NOMO-1 treated with dmso at 0.1 percent for 144 hours (cell line): ENCODE data around the gene NPM3.
"Not testable (repeated sequence)": the region's sequence is repeated elsewhere in the genome, so short reads cannot be mapped to it uniquely, and the experiment has no call there.

Experiments used
- DNase-seq: peaks from one replicate; lab custom pipeline; 2025; ENCODE audit not compliant: unreplicated experiment; lab: John Stamatoyannopoulos, UW

The NPM3 gene

DNA sequence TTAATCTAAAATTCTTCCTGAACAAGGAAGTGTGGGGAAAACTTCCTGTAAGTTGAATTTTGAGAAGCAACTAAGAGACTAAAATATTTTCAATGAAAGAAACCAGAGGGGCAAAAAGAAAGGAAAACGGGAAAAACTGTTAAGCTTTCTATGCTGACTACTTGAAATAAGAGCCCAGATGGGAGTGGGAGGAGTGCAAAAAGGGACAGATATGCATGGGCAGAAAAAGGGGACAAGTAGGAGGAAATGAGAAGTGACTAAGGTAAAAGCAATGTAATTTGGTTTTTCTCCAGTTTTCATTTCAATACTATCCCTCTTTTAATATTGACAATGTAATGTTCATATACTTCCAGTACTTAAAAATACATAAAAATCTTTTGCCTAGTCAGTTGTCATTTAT is 23.9 kb upstream of the NPM3 start:
- no peak for DNase-seq

DNA sequence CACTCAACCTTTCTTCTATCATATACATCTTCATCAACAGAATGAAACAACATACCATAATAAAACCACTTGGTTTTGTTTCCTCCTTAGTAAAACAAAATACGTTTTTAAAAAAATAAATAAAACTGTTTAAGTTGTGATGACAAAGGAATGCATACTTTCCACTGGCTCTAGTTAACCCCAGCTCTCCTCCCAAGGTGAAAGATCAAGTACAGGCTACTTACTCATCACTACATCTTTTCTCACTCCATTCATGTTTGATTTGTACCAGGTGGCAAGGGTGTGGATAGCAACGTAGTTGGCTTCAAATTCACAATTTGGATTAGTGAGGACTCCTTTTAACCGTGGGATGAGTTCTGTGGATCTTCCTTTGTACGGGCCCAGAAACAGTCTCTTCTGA is 20.3 kb upstream of the NPM3 start:
- no peak for DNase-seq

DNA sequence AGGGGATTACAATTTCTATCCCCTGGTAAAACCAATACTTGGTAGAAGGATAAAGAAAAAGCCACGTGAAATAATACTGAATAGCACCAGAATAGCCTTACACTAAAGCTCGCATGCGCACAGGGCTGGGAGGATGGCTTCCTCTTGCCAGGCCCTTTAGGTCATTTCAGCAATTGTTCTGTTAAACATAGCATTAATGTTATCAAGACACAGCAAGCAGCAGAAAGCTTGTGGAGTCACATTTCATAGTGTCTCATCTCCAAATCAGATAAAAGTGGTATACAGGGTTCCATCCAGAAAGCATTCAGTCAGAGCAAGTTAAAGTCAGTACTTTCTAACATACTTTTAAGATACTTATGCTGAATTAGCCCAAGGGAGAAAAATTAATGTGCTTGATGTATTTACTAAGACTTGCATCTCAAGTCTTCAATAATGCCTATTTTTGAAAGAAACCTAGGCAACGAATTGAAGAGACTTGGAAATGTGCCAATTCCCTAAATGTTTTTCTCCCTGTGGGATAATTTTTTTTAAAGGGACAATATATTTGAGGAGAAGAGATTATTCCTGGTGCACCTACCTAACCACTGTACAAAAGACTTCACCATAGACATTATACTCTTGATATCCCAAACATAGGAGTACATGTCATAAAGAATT is 14.3 kb upstream of the NPM3 start:
- DNase-seq: no peak

DNA sequence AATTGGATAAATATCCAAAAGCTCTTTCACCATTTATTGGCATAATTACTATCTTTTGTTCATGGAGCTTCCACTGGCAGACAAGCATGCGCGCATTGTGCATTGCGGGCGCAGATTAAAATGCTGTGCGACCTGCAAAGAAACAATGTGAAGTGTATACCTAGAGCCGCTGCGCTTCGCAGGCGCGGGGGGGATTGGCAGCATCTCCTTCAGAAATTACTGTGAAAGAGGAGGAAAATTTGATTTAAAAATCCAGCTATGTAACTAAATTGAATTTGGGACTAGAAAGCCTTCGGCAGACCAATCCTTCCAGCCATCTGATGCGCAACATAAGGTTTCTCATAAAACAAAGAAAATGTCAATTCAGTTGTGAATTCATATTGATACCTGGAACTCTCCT is 10.3 kb upstream of the NPM3 start:
- no peak for DNase-seq

DNA sequence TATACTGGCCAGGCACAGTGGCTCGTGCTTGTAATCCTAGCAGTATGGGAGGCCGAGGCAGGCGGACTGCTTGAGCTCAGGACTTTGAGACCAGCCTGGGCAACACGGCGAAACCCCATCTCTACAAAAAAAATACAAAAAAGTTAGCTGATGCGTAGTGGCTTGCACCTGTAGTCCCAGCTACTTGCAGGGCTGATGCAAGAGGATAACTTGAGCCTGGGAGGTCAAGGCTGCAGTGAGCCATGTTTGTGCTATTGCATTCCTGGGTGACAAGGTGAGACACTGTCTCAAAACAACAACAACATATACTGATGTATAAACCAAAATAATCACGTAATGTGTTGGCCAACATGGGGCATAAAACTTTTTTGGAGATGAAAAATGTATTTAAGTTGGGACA is 6.4 kb upstream of the NPM3 start:
- no peak for DNase-seq

DNA sequence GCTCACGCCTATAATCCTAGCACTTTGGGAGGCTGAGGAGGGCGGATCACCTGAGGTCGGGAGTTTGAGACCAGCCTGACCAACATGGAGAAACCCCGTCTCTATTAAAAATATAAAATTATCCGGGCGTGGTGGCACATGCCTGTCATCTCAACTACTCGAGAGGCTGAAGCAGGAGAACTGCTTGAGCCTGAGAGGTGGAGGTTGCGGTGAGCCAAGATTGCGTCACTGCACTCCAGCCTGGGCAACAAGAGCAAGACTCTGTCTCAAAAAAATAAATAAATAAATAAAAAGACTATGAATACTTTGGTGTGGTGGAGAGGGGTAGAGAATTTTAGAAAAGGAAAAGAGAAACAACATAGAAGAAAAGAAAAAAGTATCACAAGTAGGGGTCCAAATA is 6.0 kb upstream of the NPM3 start:
- DNase-seq: not testable (repeated sequence)

DNA sequence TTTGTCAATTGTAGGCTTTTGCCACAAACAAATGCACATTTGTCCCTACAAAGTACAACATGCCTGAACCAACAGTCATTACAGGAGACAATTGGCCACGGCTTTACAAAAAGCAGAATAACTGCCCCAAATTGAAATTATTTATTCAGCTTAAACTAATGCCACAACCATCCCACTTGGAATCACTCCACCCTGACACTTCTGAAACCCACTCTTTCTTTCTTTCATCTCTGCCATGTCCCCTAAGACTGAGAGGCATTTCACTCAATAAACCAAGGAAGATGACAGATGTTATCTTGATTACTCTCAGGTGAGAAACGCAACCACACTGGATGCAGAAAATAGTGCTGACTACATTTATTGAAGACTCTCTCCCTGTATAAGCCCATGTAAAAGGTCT is 2.6 kb upstream of the NPM3 start:
- no peak for DNase-seq

DNA sequence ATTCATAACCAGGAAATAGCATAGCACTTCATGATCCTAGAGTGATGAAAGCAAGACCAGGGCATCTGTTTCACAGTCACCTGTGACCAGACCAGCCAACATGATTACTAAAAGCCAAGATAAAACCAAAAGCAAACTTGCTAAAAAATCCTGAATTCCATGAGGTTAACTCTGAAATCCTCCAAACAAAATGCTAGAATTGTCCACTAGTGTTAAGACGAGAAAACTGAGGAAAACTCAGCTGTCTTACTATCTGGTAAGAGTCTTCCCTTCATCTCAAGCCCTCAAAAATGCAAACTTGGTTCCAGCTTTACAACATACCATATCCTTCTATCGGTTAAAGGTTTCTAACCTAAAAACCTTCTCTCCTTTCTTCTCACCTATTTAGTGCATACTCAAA is 1.3 kb upstream of the NPM3 start:
- no peak for DNase-seq

DNA sequence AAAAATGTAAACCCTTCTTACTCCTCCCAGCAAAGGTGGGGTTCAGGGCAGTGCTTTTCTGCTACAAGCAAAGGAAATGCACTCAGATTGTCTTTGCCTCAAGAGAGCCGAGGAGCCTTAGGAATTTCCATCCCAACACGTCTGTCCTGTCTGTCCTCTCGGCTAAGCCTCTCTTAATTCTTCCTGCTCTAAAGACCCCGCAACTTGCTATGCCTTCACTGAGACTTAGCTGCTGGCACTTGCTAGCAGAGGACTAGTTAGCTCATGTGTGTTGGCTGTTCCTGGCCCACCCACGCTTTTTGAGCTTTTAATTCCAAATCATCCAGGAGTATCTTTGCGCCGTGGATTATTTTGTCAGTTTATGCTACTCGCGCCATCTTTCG is 481 bp upstream of the NPM3 start:
- no peak for DNase-seq

DNA sequence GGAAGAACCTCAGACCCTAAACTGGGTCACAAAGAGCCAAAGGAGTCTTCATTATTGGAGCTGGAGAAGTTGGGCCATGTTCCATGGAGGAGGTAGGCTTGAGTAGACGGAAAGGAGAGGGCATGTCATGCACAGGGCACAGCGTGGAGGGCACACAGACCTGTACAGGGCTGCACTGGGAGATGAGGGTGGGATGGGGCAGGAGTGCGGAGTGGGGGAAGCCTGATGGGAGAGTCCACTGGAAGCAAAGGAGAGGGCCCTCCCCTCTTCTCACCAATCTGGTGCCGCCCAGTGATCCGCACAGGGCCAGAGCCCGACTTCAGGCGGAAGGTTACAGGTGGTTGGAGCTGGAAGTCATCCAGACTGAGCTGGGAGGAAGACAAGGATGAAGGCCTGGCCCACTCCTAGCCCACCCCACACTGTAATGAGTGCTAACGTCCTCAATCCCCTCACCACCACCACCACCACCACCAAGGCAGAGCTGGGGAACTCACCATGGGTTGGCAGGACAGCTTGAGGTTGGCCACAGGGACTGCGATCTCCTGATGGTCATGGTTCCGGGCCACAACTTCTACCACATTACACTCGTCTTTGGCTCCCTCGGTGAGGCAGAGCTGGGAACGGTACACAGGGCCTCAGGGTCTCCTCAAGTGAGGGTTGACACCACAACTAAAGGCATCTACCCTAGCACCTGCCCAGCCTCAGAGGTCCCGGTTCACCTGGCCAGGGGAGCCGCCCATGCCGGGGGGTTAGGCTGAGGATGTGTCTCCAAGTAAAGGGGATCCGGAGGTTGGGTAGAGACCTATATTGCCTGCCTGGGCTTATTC is 1.0 kb downstream of the NPM3 start:
- DNase-seq: no peak

DNA sequence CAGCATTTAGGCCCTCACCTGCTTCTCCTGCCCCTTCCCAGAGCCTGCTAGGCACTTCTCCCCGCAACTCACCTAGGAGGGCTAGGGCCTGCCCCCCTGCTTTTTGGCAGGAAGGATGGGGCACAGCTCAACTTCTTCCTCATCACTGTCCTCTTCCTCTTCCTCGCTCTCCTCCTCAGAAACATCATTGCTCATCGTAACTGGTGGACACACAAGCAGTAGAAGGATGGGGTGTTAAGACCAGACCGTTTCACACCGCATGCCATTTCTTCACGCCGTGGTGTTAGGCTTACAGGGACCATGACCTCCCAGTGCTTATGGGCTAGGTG is 1.6 kb downstream of the NPM3 start:
- DNase-seq: no peak

DNA sequence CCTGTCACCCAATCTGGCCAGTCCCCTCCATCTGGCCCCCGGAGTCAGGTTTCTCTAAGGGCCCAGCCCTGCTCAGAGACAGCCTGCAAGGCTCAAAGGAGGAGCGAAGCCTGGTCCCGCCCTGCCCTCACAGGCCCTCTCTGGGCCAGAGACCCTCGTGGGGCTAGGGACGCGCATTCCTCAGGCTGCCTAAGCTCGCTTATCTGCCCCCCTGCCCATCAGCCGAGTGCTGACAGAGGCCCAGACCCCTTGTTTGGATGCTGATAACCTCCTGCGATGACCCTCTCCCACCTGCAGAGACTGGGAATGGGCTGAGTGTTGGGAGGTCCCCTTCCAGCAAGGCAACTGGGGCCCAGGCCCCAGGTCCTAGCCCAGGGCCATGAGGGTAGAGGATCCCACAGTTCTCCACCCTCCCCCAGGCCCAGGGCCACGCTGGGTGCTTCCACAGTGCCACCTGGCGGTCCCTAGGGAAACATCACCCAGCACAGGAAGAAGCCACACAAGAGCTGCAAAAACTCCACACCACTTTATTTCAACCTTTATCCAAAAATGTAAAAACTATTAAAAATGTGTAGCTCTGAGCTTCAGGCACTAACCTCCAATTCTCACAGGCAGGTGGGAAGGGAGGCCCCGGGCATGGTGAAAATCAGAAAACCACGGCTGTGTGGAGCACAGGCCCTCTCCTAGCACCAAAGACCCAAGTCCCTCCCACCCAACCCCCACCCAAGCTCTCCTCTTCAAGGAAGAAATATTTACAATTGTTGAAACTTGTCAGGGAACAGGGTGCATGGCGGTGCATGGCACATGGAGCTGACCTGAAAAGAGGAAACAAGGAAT is 2.2 kb downstream of the NPM3 start:
- DNase-seq: peak; percentile 40

DNA sequence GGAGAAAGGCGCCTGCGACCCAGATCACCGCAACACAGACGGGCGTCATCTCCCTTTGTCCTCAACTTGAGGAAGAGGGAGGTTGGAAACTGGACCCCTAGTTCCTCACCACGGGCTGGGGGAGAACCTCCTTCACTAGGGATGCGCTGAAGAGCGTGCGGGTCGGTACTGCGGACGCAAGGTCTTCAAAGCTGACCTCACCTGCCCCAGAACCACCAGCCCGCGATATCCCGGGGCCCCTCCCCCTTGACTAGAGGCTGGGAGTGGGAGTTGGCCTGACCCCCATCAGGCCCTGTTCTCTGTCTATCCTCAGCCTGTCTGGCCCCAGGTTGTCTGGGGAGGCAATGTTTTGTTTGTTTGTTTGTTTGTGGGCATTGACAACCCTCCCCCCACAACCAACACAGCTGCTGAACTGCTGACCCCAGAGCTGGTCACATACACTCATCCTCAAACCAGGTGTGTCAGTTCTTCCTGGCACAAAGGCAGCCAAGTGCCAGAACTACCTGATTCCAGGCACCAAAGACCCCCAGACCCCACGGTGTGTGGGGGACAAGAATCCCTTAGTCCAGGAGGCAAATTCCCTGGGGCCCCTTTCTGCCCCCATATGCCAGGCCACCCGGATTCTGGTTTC is 2.9 kb downstream of the NPM3 start:
- no peak for DNase-seq

DNA sequence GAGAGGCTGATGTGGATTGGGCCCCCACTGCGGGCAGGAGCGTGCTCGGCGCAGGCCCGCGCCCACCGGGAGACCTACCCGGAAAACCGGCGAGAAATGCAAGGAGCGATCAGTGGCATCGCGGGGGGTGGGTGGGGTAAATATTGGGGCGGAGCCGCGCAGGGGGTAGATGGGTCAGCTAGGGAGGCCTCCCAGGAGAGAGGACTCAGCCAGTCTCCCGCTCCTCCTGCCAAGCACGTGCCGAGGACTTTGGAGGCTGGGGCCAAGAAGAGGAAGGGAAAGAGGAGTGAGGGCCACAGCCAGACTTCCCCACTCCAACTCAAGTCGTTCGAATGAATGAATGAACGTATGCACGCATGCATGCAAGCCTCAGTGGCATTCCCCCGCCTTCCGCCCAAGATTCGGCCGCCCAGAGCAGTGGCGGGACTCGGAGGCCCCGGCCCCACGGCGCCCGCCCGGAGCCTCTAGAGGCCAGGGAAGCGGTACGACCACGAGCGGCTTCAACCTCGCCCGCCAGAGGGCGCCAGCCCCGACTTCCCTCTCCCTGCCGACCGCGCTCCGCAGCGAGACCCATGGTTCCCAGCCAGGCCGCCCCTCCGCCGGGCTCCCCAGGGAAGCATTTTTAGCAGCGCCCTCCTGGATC is 3.6 kb downstream of the NPM3 start:
- DNase-seq: peak; percentile 15

DNA sequence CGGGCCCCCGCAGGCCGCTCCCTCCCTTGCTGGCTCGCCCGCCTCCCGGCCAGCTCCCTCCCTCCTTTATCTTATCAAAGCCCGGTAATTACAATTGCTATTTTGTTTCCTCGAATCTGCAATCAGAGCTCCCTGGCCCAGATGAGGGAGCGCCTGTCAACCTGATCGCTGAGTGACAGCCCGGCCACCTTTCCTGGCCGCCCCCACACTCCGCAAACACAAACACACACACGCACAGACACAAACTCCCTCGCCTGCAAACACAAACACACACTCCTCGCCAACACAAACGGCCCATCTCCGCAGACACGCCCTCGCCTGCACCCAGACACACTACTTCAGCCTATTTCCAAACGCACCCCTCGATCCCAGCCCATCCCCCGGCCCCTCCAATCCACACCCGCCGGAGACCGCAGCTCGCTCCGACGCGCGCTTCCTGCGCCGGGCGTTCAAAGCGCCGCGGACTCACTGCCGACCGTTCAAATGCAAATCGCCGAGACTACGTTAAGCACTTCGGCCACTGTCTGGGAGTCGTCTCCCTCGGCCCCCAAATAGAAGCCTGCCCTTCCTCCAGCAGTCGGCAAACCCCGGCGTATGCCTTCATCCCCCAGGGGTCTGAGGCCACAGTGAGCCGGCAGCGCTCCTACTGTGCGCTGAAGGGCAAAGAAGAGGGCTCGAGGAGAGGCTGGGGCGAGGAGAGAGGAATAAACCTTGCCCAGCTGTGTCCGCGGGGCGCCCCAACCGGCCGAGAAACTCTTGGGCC is 4.3 kb downstream of the NPM3 start:
- no peak for DNase-seq

DNA sequence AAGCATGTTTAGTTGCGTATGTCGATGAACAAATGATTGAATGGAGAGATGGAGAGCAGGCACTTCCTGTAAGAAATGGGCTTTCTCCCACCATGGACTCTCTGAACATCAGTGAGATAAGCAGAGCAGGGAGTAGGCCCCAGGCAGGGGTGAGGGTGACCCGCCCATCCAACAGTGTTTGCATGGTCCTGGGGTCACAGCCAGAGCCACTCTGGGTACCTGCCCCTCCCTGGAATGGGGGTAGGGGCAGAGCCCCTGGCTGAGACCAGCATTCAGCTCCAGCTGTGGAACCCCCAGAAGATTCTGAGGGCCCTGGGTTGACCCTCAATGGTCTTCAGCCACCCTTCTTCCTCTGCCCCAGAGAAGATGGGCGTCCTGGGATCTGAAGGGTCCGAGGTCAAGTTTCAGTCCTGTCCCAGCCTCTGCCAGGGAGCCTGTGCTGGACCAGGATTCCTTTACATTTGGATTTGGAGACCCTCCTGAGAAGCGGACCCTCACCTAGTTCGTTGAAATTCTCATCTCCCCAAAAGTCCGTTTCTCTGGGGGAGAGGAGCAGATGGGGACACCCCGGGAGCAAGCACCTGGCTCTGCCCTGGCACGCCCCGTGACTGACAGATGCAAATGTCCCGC is 5.0 kb downstream of the NPM3 start:
- no peak for DNase-seq

DNA sequence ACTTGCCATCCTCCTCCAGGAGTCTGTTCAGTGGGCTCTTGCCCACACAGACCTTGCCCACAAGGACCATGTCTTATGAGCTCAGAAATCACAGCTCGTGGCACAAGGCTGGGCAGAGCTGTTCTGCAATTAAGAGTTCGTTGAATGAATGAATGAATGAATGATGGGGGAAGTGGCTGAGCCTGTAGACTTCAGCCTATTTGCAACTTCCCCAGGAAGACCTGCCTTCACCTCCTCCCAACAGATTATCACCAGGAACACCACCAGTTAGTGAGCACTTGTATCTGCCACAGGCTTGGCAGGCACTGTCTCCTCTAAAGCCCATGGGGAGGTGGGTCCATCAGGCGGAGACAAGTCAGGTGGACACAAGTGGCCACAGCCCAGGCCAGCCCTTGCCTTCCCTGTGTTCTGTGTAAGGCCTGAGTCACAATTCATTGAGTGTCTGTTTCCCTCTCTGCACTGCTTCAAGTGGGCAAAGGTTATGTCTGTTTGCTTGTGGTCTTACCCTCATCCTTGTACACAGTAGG is 5.6 kb downstream of the NPM3 start:
- DNase-seq: no peak

DNA sequence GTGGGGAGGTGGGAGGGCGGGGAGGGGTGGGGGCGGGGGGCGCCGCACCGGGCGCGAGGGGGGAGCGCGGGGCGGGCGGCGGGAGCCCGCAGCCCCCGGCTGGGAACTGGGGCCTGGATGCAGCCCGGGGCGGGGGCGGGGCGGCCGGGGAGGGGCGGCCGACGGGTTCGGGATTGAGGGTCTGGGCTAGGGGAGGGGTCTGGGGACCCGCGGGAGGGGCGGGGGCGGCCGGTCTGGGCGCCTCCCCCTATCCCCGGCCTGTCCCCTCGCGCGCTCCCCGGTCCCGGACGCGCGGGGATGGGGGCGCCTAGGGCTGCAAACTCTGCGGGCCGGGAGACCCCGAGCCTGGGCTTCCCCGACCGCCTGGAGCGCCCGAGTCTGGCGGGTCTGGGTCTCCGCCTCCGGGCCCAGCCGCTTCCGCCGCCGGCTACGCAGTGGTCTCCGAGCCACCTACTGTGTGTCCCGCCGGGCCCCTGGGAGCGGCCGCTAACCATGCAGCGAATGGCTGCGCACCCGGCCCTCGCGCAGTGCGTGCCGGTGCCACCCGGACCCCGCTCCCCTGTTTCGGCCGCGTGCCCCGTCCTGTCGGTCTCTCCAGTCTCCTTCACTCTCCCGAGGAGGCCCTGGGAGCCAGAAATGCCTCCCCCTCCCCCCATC is 7.0 kb downstream of the NPM3 start:
- no peak for DNase-seq
